Activated B cell treated with CpG ODN at 0.5 μM for 24 hours (primary cell): ENCODE measurements around the gene RAB3GAP1. TPM values are rescaled to one million over a fixed set of nuclear protein-coding genes. Genes with fewer than 3 reads are reported as not detected.

ENCODE experiments used
- ATAC-seq: fragments of 200-7000 bp; cut with Tn5 transposase; one replicate; pipeline ENCODE4 v1.10.0; 2021; ENCODE audit warnings: low read depth, mild to moderate bottlenecking, moderate library complexity
- CTCF ChIA-PET: fragments of 350-600 bp; sonication (Branson Sonifier 250); formaldehyde crosslinking; loops from one replicate; lab custom pipeline; 2021; ENCODE audit warnings: antibody characterized with exemption; lab: Charles Lee
- POLR2A ChIA-PET: fragments of 350-600 bp; sonication (Branson Sonifier 250); formaldehyde crosslinking; loops from one replicate; lab custom pipeline; 2021; ENCODE audit warnings: antibody characterized with exemption; lab: Charles Lee
- DNase-seq: peaks from one replicate; pipeline ENCODE4 v3.0.0; 2022
- H3K27ac Mint-ChIP-seq: one replicate; pipeline ENCODE4 v1.8.0; 2020; ENCODE audit warnings: mixed read lengths
- H3K27me3 Mint-ChIP-seq: one replicate; pipeline ENCODE4 v1.8.0; 2021; ENCODE audit warnings: mixed read lengths
- H3K36me3 Mint-ChIP-seq: one replicate; pipeline ENCODE4 v1.8.0; 2021; ENCODE audit warnings: low read depth, mixed read lengths
- H3K4me1 Mint-ChIP-seq: one replicate; pipeline ENCODE4 v1.8.0; 2021; ENCODE audit warnings: mixed read lengths
- H3K4me3 Mint-ChIP-seq: one replicate; pipeline ENCODE4 v1.8.0; 2020; ENCODE audit warnings: mild to moderate bottlenecking, mixed read lengths
- H3K9me3 Mint-ChIP-seq: one replicate; pipeline ENCODE4 v1.8.0; 2020; ENCODE audit warnings: mixed read lengths
- intact Hi-C: fragments of 100-400 bp; cut with micrococcal nuclease; formaldehyde crosslinking; loops from one replicate; pipeline ENCODE4 v1.15.1; 2024
- total RNA-seq: library from RNA; stranded (reverse); gene quantifications from 2 replicates; pipeline ENCODE4 v1.2.3, GENCODE V29; 2022
- TF ChIP-seq, protein P1 (sequence below): fragments of 200-600 bp; IDR thresholded peaks from one replicate; pipeline ENCODE4 v1.8.0; 2022; ENCODE audit warnings: antibody characterized with exemption, mild to moderate bottlenecking

Gene RAB3GAP1
- total RNA-seq, 1 donor from 2014 or later: 51.0 TPM

DNA sequence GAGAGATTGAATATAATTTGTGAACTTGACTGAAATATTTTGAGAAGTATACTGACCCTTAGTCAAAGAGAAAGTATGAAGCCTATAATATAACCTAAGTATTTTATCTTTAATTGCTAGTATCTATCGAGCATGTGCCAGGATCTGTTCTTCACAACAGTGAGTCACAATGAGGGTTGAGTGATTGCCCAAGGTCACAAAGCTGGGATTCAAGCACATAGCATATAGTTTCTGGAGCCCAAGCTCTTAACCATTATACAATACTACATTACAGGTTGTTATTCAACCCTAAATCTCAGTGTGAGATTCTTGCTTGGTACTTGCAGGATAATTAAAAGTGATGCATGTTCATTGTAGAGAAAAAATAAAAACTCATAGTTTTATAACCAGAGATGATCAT lies 97.2 kb downstream of the RAB3GAP1 start:
- peaks cover 63% of the 10 kb centered on the region for H3K36me3 Mint-ChIP-seq
- DNase-seq (no peak), ATAC-seq (no peak)
- TF ChIP-seq, protein P1, sequence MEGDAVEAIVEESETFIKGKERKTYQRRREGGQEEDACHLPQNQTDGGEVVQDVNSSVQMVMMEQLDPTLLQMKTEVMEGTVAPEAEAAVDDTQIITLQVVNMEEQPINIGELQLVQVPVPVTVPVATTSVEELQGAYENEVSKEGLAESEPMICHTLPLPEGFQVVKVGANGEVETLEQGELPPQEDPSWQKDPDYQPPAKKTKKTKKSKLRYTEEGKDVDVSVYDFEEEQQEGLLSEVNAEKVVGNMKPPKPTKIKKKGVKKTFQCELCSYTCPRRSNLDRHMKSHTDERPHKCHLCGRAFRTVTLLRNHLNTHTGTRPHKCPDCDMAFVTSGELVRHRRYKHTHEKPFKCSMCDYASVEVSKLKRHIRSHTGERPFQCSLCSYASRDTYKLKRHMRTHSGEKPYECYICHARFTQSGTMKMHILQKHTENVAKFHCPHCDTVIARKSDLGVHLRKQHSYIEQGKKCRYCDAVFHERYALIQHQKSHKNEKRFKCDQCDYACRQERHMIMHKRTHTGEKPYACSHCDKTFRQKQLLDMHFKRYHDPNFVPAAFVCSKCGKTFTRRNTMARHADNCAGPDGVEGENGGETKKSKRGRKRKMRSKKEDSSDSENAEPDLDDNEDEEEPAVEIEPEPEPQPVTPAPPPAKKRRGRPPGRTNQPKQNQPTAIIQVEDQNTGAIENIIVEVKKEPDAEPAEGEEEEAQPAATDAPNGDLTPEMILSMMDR: no peak
- no peak overlapping the region for H3K27ac Mint-ChIP-seq
- CTCF ChIA-PET: no interaction called here
- no peaks in the 10 kb centered on the region for H3K27me3 Mint-ChIP-seq
- POLR2A ChIA-PET: no interaction called here
- no peaks in the 10 kb centered on the region for H3K9me3 Mint-ChIP-seq
- H3K4me1 Mint-ChIP-seq: no peaks in the 10 kb centered on the region
- H3K4me3 Mint-ChIP-seq: no peak overlapping the region
- intact Hi-C loops: no loop called here

DNA sequence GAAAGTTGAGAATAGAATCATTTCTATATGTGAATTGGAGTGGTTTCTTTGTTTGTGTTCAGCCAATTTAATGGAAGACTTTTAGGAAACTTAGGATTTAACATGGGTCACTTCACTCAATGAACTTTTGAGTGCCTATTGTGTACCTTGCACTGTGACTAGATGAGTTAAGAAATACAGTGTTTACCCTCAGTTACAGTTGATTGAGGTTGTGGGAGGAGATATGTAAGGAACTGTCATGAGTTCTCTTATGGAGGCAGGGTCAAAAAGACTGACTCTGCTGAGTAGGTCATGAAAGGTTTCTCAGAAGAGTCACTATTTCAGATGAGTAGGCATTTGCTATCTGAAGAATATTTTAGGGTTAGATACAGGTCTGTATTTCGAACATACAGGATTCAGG lies 98.6 kb downstream of the RAB3GAP1 start:
- no peak for DNase-seq
- Mint-ChIP-seq H3K27me3 (no peaks in the 10 kb centered on the region), H3K27ac (no peak overlapping the region), H3K9me3 (no peaks in the 10 kb centered on the region), H3K36me3 (peaks cover 66% of the 10 kb centered on the region), H3K4me3 (no peak overlapping the region), H3K4me1 (no peaks in the 10 kb centered on the region)
- intact Hi-C loops: no loop called here
- no peak for ATAC-seq
- TF ChIP-seq, protein P1: no peak
- ChIA-PET POLR2A (no interaction called here), CTCF (no interaction called here)

DNA sequence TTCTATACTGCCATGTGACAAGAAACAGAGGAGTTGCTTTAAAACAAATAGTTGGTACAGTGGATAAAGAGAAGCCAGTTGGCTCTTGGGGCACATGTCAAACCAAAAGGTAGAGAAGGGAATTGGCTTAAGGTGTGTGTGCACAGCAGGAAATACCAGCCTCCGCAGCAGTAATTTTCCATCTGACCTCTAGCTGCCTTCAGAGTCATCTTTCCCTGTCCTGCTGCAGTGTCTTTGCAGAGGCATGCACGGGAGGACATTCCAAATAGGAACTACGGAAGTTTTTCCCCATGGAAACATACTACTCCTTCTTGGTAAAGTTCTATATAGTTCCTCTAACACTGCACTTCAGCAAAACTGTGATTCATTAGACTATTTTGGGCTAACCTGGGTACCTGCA lies 99.5 kb downstream of the RAB3GAP1 start:
- CTCF ChIA-PET: no interaction called here
- peaks cover 68% of the 10 kb centered on the region for H3K36me3 Mint-ChIP-seq
- DNase-seq (no peak), ATAC-seq (no peak)
- TF ChIP-seq, protein P1: no peak
- H3K4me3 Mint-ChIP-seq: no peak overlapping the region
- POLR2A ChIA-PET: no interaction called here
- no peaks in the 10 kb centered on the region for H3K27me3 Mint-ChIP-seq
- no peaks in the 10 kb centered on the region for H3K9me3 Mint-ChIP-seq
- H3K27ac Mint-ChIP-seq: no peak overlapping the region
- intact Hi-C loops: no loop called here
- no peaks in the 10 kb centered on the region for H3K4me1 Mint-ChIP-seq

DNA sequence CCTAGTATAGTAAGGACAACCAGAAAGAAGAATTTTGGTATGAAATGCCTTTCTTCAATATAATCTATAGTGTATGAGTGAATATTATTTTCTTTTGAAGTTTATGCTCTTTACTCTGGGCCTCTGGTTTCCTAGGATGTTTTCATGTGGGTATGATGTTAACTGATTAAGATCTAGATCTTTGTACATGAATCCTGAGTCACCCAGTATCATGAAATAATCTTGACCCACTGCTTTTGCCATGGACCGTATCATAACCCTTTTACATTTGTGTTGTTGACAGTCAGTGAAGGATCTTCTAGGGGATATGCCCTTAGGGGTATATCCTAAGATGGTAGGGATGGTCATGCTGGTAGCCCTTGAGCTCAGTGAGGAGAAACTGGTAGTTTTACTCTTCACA lies 100.3 kb downstream of the RAB3GAP1 start:
- intact Hi-C loops: no loop called here
- ChIA-PET CTCF (interaction anchor here (1.3 kb wide), 1 partner anchor 557 kb away, joined by 3 read pairs; no protein-coding TSS in a partner anchor), POLR2A (no interaction called here)

DNA sequence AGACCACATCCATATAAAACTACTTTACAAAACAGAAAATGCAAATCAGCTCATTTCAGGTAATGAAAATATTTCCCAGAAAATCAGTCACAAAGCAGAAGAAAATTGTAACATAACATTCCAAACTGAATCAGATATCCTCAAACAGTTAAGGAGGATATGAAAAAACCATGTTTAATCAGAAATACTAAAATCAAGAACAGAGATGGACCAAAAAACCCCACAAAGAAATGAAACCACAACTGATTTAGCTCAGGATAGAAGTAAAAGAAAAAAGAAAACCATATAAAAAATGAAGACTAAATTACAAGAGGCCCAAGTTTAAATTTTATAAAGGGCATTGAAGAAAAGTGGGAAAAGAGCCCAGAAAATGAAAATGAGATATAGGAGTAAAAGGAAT lies 102.9 kb downstream of the RAB3GAP1 start:
- no peaks in the 10 kb centered on the region for H3K9me3 Mint-ChIP-seq
- peaks cover 89% of the 10 kb centered on the region for H3K36me3 Mint-ChIP-seq
- intact Hi-C loops: no loop called here
- H3K4me3 Mint-ChIP-seq: no peak overlapping the region
- DNase-seq (no peak), ATAC-seq (no peak)
- no peaks in the 10 kb centered on the region for H3K4me1 Mint-ChIP-seq
- POLR2A ChIA-PET: no interaction called here
- TF ChIP-seq, protein P1: no peak
- H3K27ac Mint-ChIP-seq: no peak overlapping the region
- no peaks in the 10 kb centered on the region for H3K27me3 Mint-ChIP-seq
- CTCF ChIA-PET: no interaction called here

More for the DNA sequence above, 100.3 kb downstream of the RAB3GAP1 start:
- Mint-ChIP-seq H3K27me3 (no peaks in the 10 kb centered on the region), H3K4me1 (no peaks in the 10 kb centered on the region), H3K4me3 (no peak overlapping the region), H3K27ac (no peak overlapping the region), H3K9me3 (no peaks in the 10 kb centered on the region), H3K36me3 (peaks cover 74% of the 10 kb centered on the region)
- no peak for ATAC-seq
- TF ChIP-seq, protein P1: no peak
- no peak for DNase-seq
